Heart left ventricle (tissue), 13 donors: ENCODE results near the gene SKA2.

Experiments used
- CTCF ChIP-seq, 12 donors: fragments of 200-600 bp; sonication (generic) in 4 of 12; IDR thresholded peaks; one replicate each; pipeline versions ENCODE4 v1.5.0 to v1.8.0; 2018 to 2022; ENCODE audit warnings: antibody characterized with exemption in 12 of 12, mild to moderate bottlenecking in 5 of 12
- POLR2A ChIP-seq, 2 donors: fragments of 450-650 bp; IDR thresholded peaks; one replicate each; pipeline ENCODE4 v1.6.1; 2017; ENCODE audit warnings: antibody characterized with exemption in 2 of 2, mild to moderate bottlenecking in 2 of 2, moderate library complexity in 2 of 2
- donor health status: ischemic (EF 13 %, LVEDD 7.1; RV severe dilation, severe dysfunction).
- donor health status: DM: no; HTN: yes; CAD: no.
- donor health status: DM: no; HTN: no; CAD: no.
- donor health status: ischemic (EF 25% LVEDD 6.9; RV normal size, moderate dysfunction).
- donor health status: ischemic (EF 25% LVEDD 5.7; RV mildly dilated, moderate dysfunction).
- donor health status: ischemic (EF 35%, LVEDD 5.7; RV mildly dilated, moderate dysfunction).
- donor health status: nonischemic (EF 11% LVEDD 7.7; RV severe dilation, severe dysfunction).
- donor health status: DM: yes; HTN: yes; CAD: no.
- donor health status: PGD.
- donor health status: ischemic (EF 29% LVEDD 5.4; RV normal size, mild dysfunction).
- donor health status: nonischemic (EF 23%, LVEDD 6.1; RV moderate dilation, normal function).

- TF ChIP-seq CTCF (IDR thresholded peaks at IDR 0.05) (no peak), POLR2A (IDR thresholded peaks at IDR 0.05) (no peak)
Observed at GRCh38 chr17:59108400-59109102, 46.4 kb downstream of the SKA2 start.
